ENCODE data around the gene IGDCC3. TPM values are rescaled to one million over a fixed set of nuclear protein-coding genes. Genes with fewer than 3 reads are reported as not detected.
"Not testable (repeated sequence)": the region's sequence is repeated elsewhere in the genome, so short reads cannot be mapped to it uniquely, and the experiment has no call there.

IGDCC3 gene
- total and polyA plus RNA-seq, 2 donors, result 0.50 to 1.4 TPM

- no peak for DNase-seq (ENCODE audit: low read depth in 6 of 9, low spot score in 9 of 9)
- Histone ChIP-seq H3K27ac (ENCODE audit: low read depth in 1 of 2, low read length in 1 of 2) (no peak overlapping the region), H3K4me1 (ENCODE audit: control insufficient read depth in 2 of 2, insufficient read depth in 2 of 2, low read length in 2 of 2) (peaks cover 0 to 4% of the 10 kb centered on the region in 2 donors), H3K4me3 (ENCODE audit: low read length in 2 of 2) (no peak overlapping the region), H3K36me3 (ENCODE audit: control insufficient read depth in 2 of 2, insufficient read depth in 2 of 2, low read length in 1 of 2) (no peaks in the 10 kb centered on the region), H3K9me3 (ENCODE audit: control insufficient read depth in 2 of 2, insufficient read depth in 1 of 2, low read length in 1 of 2) (no peaks in the 10 kb centered on the region), H3K27me3 (ENCODE audit: control insufficient read depth in 2 of 2, insufficient read depth in 1 of 2, low read length in 1 of 2) (peaks cover 5 to 70% of the 10 kb centered on the region in 2 donors)
- 59% methylated on average over 32 of the region's 32 CpGs for WGBS
Observed at GRCh38 chr15:65361708-65362459, 15.9 kb downstream of the IGDCC3 start.

DNA sequence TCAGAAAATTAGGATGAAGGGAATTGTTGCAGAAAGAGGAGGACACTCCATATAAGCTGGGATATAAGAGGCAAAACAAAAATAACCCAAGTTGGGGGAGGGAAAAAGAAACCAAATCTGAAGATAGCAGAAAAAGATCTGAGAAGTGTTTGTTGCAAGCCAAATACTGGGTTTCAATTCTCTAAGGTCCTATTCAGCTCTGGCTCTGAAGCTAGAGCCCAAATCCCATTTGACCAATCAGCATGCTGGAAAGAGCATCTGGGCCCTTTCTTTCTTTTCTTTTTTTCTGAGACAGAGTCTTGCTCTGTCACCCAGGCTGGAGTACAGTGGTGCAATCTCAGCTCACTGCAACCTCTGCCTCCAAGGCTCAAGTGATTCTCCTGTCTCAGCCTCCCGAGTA lies 17.3 kb downstream of the IGDCC3 start:
- no peaks in the 10 kb centered on the region for H3K36me3 ChIP-seq (ENCODE audit: control insufficient read depth in 2 of 2, insufficient read depth in 2 of 2, low read length in 1 of 2)
- peaks cover 0 to 7% of the 10 kb centered on the region in 2 donors for H3K4me1 ChIP-seq (ENCODE audit: control insufficient read depth in 2 of 2, insufficient read depth in 2 of 2, low read length in 2 of 2)
- WGBS, result 96% methylated on average over 1 of the region's 1 CpG
- no peak for DNase-seq (ENCODE audit: low read depth in 6 of 9, low spot score in 9 of 9)
- H3K27ac ChIP-seq (ENCODE audit: low read depth in 1 of 2, low read length in 1 of 2), result no peak overlapping the region
- no peaks in the 10 kb centered on the region for H3K9me3 ChIP-seq (ENCODE audit: control insufficient read depth in 2 of 2, insufficient read depth in 1 of 2, low read length in 1 of 2)
- peaks cover 17 to 80% of the 10 kb centered on the region in 2 donors for H3K27me3 ChIP-seq (ENCODE audit: control insufficient read depth in 2 of 2, insufficient read depth in 1 of 2, low read length in 1 of 2)
- H3K4me3 ChIP-seq (ENCODE audit: low read length in 2 of 2), result no peak overlapping the region

DNA sequence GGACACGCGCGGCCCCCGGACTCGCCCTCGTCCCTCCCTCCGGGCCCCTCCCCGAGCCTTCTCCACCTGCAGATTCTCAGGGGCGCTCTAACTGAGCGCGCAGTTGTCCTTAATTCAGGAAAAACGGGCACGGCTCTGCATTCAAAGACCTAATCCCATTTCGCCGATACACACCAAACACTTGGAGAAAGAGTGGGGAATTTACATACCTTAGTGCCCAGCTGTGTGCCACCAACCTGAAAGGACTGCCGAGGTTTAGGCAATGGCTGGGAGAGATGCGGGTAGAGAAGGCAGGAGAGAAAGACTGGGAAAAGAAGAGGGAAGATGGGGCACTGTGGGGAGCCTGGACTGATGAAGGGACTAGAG lies 21.8 kb downstream of the IGDCC3 start:
- WGBS, result 16% methylated on average over 17 of the region's 17 CpGs
- peak overlapping the region; percentile 1 to 27 for H3K4me3 ChIP-seq (ENCODE audit: low read length in 2 of 2)
- H3K27ac ChIP-seq (ENCODE audit: low read depth in 1 of 2, low read length in 1 of 2), result no peak overlapping the region
- peaks cover 0 to 4% of the 10 kb centered on the region in 2 donors for H3K4me1 ChIP-seq (ENCODE audit: control insufficient read depth in 2 of 2, insufficient read depth in 2 of 2, low read length in 2 of 2)
- H3K36me3 ChIP-seq (ENCODE audit: control insufficient read depth in 2 of 2, insufficient read depth in 2 of 2, low read length in 1 of 2), result no peaks in the 10 kb centered on the region
- peaks cover 30 to 63% of the 10 kb centered on the region in 2 donors for H3K27me3 ChIP-seq (ENCODE audit: control insufficient read depth in 2 of 2, insufficient read depth in 1 of 2, low read length in 1 of 2)
- H3K9me3 ChIP-seq (ENCODE audit: control insufficient read depth in 2 of 2, insufficient read depth in 1 of 2, low read length in 1 of 2), result peaks cover 2 to 5% of the 10 kb centered on the region in 2 donors
- no peak for DNase-seq (ENCODE audit: low read depth in 6 of 9, low spot score in 9 of 9)

DNA sequence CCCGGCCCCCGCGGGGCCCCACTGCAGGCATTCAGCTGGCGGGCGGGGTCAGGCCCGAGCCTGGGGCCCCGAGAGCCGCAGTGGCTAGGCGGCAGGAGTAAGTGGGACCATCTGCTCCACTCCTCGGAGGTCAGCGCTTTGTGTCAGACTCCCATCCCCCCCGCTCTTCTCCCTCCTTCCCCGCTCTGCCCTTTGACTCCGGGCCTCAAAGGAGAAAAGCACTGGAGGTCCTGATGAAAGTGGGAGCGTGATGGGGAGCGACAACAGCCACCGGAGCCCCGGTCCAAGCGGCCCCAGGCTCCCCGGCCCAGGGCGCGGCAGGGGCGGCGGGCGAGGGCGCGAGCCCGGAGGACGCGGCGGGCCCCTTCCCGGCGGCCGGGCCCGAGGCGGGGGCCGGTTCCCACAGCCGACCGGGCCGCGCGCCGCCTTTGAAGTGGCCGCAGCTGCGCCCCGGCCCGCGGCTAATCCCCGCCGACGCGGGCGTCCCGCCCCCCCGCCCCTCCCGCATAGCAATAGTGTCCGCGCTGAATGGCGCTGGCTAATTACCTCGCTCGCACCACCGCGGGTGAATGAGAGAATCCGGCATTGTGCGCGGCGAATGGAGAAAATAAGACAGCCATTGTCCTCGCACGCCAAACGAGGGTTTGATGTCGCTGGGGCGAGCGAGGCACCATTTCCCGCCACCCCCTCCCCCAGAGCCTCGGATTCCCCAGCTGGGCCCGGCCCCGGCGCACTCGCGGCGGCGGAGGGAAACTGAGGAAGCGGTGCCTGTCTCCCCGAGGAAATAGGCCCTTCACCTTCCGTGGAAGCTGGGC lies 22.4 kb downstream of the IGDCC3 start:
- H3K4me1 ChIP-seq (ENCODE audit: control insufficient read depth in 2 of 2, insufficient read depth in 2 of 2, low read length in 2 of 2), result peaks cover 0 to 4% of the 10 kb centered on the region in 2 donors
- DNase-seq (ENCODE audit: low read depth in 6 of 9, low spot score in 9 of 9), result no peak
- no peaks in the 10 kb centered on the region for H3K36me3 ChIP-seq (ENCODE audit: control insufficient read depth in 2 of 2, insufficient read depth in 2 of 2, low read length in 1 of 2)
- H3K4me3 ChIP-seq (ENCODE audit: low read length in 2 of 2), result peak overlapping the region; percentile 1 to 27
- H3K27me3 ChIP-seq (ENCODE audit: control insufficient read depth in 2 of 2, insufficient read depth in 1 of 2, low read length in 1 of 2), result peaks cover 30 to 58% of the 10 kb centered on the region in 2 donors
- 8% methylated on average over 85 of the region's 85 CpGs for WGBS
- no peak overlapping the region for H3K27ac ChIP-seq (ENCODE audit: low read depth in 1 of 2, low read length in 1 of 2)
- H3K9me3 ChIP-seq (ENCODE audit: control insufficient read depth in 2 of 2, insufficient read depth in 1 of 2, low read length in 1 of 2), result peaks cover 2 to 5% of the 10 kb centered on the region in 2 donors

DNA sequence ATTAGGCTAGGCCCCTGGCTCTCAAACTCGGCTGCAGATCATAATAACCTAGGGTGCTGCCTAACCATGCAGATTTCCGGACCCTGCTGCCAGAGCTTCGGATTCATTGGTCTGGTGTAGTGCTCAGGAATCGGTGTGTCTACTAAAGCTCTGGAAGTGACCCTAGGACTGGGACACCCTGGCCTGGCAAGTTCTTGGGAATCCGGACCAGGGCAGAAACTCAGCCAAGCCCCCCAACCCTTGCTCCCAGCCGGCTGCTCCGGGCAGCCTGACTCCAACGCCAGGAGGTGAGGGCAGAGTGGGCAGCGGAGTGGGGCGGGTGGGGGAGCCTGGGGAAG lies 23.0 kb downstream of the IGDCC3 start:
- Histone ChIP-seq H3K27ac (ENCODE audit: low read depth in 1 of 2, low read length in 1 of 2) (no peak overlapping the region), H3K4me3 (ENCODE audit: low read length in 2 of 2) (no peak overlapping the region), H3K27me3 (ENCODE audit: control insufficient read depth in 2 of 2, insufficient read depth in 1 of 2, low read length in 1 of 2) (peaks cover 30 to 56% of the 10 kb centered on the region in 2 donors), H3K36me3 (ENCODE audit: control insufficient read depth in 2 of 2, insufficient read depth in 2 of 2, low read length in 1 of 2) (no peaks in the 10 kb centered on the region), H3K4me1 (ENCODE audit: control insufficient read depth in 2 of 2, insufficient read depth in 2 of 2, low read length in 2 of 2) (peaks cover 0 to 4% of the 10 kb centered on the region in 2 donors), H3K9me3 (ENCODE audit: control insufficient read depth in 2 of 2, insufficient read depth in 1 of 2, low read length in 1 of 2) (peaks cover 2 to 5% of the 10 kb centered on the region in 2 donors)
- WGBS, result 88% methylated on average over 10 of the region's 10 CpGs
- no peak for DNase-seq (ENCODE audit: low read depth in 6 of 9, low spot score in 9 of 9)

DNA sequence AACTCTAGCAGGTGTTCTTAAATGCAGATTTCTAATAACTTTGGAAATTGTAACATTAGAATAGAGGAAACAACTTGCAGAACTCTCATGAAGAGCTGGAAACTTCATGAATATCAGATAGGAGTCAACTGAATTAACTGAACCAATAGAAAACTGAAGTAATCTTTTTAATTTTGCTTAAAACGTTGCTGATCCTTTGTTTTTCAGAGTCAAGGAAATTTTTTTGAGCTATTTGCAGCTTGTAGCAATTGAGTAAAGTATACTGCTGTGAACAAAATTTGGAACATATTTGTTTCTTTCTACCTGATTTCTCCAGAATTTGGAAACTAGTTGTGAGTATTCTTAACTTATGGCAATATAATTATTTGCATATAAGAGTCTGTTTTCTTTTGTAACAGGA lies 25.8 kb downstream of the IGDCC3 start:
- H3K9me3 ChIP-seq (ENCODE audit: control insufficient read depth in 2 of 2, insufficient read depth in 1 of 2, low read length in 1 of 2); H3K4me1 ChIP-seq (ENCODE audit: control insufficient read depth in 2 of 2, insufficient read depth in 2 of 2, low read length in 2 of 2); H3K36me3 ChIP-seq (ENCODE audit: control insufficient read depth in 2 of 2, insufficient read depth in 2 of 2, low read length in 1 of 2); H3K4me3 ChIP-seq (ENCODE audit: low read length in 2 of 2); H3K27ac ChIP-seq (ENCODE audit: low read depth in 1 of 2, low read length in 1 of 2); DNase-seq (ENCODE audit: low read depth in 6 of 9, low spot score in 9 of 9): not testable (repeated sequence)
- H3K27me3 ChIP-seq (ENCODE audit: control insufficient read depth in 2 of 2, insufficient read depth in 1 of 2, low read length in 1 of 2), result peaks cover 27 to 32% of the 10 kb centered on the region in 2 donors
- WGBS, result 64% methylated on average over 1 of the region's 1 CpG

DNA sequence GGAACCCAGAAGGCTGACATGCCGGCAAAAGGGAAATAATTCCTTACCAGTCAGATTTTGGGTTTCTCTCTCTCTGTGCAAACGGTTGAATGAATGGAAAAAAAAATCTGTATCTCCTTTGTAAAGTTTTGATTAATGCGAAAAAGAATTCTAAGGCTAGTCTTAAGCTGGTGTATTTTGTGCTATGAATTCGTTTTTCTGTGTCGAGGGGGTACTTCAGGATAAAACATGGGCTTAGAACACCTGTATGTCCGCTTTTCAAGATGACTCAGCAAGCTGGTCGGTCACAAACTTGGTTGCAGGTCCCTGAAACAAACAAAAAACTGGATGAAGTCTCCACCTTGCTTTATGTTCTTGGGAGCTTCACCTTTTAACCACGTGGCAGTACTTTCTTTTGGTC lies 28.5 kb downstream of the IGDCC3 start:
- H3K27me3 ChIP-seq (ENCODE audit: control insufficient read depth in 2 of 2, insufficient read depth in 1 of 2, low read length in 1 of 2), result peaks cover 3 to 13% of the 10 kb centered on the region in 2 donors
- H3K9me3 ChIP-seq (ENCODE audit: control insufficient read depth in 2 of 2, insufficient read depth in 1 of 2, low read length in 1 of 2), result peaks cover 2 to 5% of the 10 kb centered on the region in 2 donors
- no peak overlapping the region for H3K4me3 ChIP-seq (ENCODE audit: low read length in 2 of 2)
- no peaks in the 10 kb centered on the region for H3K4me1 ChIP-seq (ENCODE audit: control insufficient read depth in 2 of 2, insufficient read depth in 2 of 2, low read length in 2 of 2)
- H3K27ac ChIP-seq (ENCODE audit: low read depth in 1 of 2, low read length in 1 of 2), result no peak overlapping the region
- DNase-seq (ENCODE audit: low read depth in 6 of 9, low spot score in 9 of 9), result no peak
- WGBS, result 91% methylated on average over 8 of the region's 8 CpGs
- H3K36me3 ChIP-seq (ENCODE audit: control insufficient read depth in 2 of 2, insufficient read depth in 2 of 2, low read length in 1 of 2), result no peaks in the 10 kb centered on the region

GRCh38 chr15:65347756-65348155 lies 30.0 kb downstream of the IGDCC3 start:
- H3K36me3 ChIP-seq (ENCODE audit: control insufficient read depth in 2 of 2, insufficient read depth in 2 of 2, low read length in 1 of 2); H3K27ac ChIP-seq (ENCODE audit: low read depth in 1 of 2, low read length in 1 of 2); H3K27me3 ChIP-seq (ENCODE audit: control insufficient read depth in 2 of 2, insufficient read depth in 1 of 2, low read length in 1 of 2); H3K4me1 ChIP-seq (ENCODE audit: control insufficient read depth in 2 of 2, insufficient read depth in 2 of 2, low read length in 2 of 2); DNase-seq (ENCODE audit: low read depth in 6 of 9, low spot score in 9 of 9); H3K4me3 ChIP-seq (ENCODE audit: low read length in 2 of 2); H3K9me3 ChIP-seq (ENCODE audit: control insufficient read depth in 2 of 2, insufficient read depth in 1 of 2, low read length in 1 of 2): not testable (repeated sequence)
- 97% methylated on average over 8 of the region's 8 CpGs for WGBS

DNA sequence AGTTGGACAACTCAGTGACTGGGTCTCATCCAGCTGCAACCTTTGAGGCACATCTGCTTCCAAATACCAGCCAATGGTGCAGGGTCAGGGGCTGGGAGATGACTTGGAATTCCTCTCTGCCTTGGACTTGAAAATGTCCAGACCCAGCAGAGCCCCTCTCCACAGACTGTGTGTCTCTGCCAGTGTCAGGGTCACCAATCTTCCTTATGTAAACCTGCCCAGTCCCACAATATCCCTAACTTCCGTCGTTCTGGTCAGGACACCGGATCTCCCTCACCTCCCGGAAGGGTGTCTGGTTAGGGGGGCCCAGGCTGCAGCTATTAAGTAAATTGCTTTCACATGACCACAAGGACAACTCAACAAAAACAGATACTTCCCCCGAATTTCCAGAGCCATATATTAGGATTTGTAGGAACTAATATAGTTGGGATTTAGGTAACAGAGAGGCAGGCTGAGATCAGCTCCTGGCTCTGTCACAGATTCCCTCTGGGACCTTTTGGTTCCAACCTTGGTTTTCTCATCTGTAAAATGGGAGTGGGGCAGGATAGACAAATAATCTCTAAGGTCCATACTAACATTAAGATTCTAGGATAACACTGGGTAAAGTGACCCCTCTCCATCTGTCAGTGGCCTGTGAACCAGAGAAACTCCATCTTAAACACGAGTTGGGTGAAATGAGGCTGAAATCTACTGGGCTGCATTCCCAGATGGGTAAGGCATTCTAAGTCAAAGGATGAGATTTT lies 30.8 kb downstream of the IGDCC3 start:
- no peaks in the 10 kb centered on the region for H3K36me3 ChIP-seq (ENCODE audit: control insufficient read depth in 2 of 2, insufficient read depth in 2 of 2, low read length in 1 of 2)
- DNase-seq (ENCODE audit: low read depth in 6 of 9, low spot score in 9 of 9), result no peak
- 59% methylated on average over 6 of the region's 6 CpGs for WGBS
- no peak overlapping the region for H3K27ac ChIP-seq (ENCODE audit: low read depth in 1 of 2, low read length in 1 of 2)
- peaks cover 0 to 7% of the 10 kb centered on the region in 2 donors for H3K27me3 ChIP-seq (ENCODE audit: control insufficient read depth in 2 of 2, insufficient read depth in 1 of 2, low read length in 1 of 2)
- H3K9me3 ChIP-seq (ENCODE audit: control insufficient read depth in 2 of 2, insufficient read depth in 1 of 2, low read length in 1 of 2), result no peaks in the 10 kb centered on the region
- no peak overlapping the region for H3K4me3 ChIP-seq (ENCODE audit: low read length in 2 of 2)
- no peaks in the 10 kb centered on the region for H3K4me1 ChIP-seq (ENCODE audit: control insufficient read depth in 2 of 2, insufficient read depth in 2 of 2, low read length in 2 of 2)

Measured in thymus (tissue), 11 donors.